Measurements from ENCODE around the gene NDUFS2. TPM values are rescaled to one million over a fixed set of nuclear protein-coding genes. Genes with fewer than 3 reads are reported as not detected.
"Not testable (repeated sequence)": the region's sequence is repeated elsewhere in the genome, so short reads cannot be mapped to it uniquely, and the experiment has no call there.

NDUFS2 gene
- total RNA-seq, 1 experiment from 2014 or later, result 123 TPM

DNA sequence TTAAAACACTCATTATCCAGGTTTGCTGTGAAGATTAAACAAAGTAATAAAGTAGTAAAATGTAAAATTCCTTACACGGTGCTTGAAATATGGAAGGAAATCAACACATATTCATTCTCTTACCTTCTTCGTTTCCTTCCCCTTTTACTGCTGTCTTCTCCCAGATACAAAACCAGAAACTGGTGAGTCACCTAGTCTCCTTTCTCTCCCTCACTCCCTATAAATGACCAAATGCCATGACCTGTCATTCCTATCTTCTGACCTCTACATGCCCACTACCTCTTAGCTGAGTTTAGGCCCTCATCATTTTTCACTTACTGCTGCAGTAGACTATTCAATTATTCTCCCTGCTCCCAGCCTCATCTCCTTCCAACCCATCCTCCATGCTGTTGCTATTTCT lies 40.1 kb downstream of the NDUFS2 start:
- ChIA-PET CTCF (no interaction called here), POLR2A (ENCODE audit: low non-redundant PET) (no interaction called here)
- BruUV-seq (replicated peaks), result no TSS peak
- TF ChIP-seq, protein P1, sequence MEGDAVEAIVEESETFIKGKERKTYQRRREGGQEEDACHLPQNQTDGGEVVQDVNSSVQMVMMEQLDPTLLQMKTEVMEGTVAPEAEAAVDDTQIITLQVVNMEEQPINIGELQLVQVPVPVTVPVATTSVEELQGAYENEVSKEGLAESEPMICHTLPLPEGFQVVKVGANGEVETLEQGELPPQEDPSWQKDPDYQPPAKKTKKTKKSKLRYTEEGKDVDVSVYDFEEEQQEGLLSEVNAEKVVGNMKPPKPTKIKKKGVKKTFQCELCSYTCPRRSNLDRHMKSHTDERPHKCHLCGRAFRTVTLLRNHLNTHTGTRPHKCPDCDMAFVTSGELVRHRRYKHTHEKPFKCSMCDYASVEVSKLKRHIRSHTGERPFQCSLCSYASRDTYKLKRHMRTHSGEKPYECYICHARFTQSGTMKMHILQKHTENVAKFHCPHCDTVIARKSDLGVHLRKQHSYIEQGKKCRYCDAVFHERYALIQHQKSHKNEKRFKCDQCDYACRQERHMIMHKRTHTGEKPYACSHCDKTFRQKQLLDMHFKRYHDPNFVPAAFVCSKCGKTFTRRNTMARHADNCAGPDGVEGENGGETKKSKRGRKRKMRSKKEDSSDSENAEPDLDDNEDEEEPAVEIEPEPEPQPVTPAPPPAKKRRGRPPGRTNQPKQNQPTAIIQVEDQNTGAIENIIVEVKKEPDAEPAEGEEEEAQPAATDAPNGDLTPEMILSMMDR (conservative IDR thresholded peaks at IDR 0.05; ENCODE audit: low read depth, low read length), result no peak
- TF ChIP-seq EZH2 (IDR thresholded peaks at IDR 0.05; ENCODE audit: borderline replicate concordance, low read depth, low read length, poor library complexity, severe bottlenecking), result no peak
- Histone ChIP-seq H3K27ac (ENCODE audit: low read depth, low read length, poor library complexity, severe bottlenecking) (no peak overlapping the region), H3K4me3 (ENCODE audit: low read depth, low read length, poor library complexity, severe bottlenecking) (no peak overlapping the region), H3K27me3 (replicated peaks; ENCODE audit: insufficient read depth, low read depth, low read length, poor library complexity) (no peaks in the 10 kb centered on the region), H3K4me1 (ENCODE audit: insufficient read depth, low read length, poor library complexity, severe bottlenecking) (no peaks in the 10 kb centered on the region), H3K9me3 (ENCODE audit: low read depth, low read length, poor library complexity, severe bottlenecking) (no peaks in the 10 kb centered on the region), H3K36me3 (ENCODE audit: insufficient read depth, low read length, poor library complexity, severe bottlenecking) (no peaks in the 10 kb centered on the region)
- intact Hi-C loops (cut with micrococcal nuclease; ENCODE audit: unreplicated experiment), result no loop called here
- no peak for DNase-seq (ENCODE audit: low spot score)

DNA sequence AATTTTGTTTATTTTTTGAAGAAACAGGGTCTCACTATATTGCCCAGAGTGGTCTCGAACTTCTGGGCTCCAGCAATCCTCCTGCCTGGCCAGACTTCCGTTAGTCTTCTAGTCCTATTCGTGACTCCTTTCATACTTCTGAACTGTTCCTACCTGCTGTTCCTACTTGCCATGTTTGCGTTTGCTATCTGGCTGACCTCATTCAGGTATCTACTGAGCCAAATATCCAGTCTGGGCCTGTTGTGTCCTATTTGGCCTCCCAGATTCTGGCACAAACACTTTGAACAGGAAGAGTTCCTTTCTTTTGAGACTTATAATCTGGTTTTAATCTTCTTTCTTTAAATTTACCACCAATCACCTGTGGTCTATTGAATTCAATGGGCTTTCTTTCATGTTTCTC lies 42.7 kb downstream of the NDUFS2 start:
- Histone ChIP-seq H3K27me3 (replicated peaks; ENCODE audit: insufficient read depth, low read depth, low read length, poor library complexity) (no peaks in the 10 kb centered on the region), H3K9me3 (ENCODE audit: low read depth, low read length, poor library complexity, severe bottlenecking) (no peaks in the 10 kb centered on the region), H3K36me3 (ENCODE audit: insufficient read depth, low read length, poor library complexity, severe bottlenecking) (no peaks in the 10 kb centered on the region), H3K4me3 (ENCODE audit: low read depth, low read length, poor library complexity, severe bottlenecking) (no peak overlapping the region), H3K27ac (ENCODE audit: low read depth, low read length, poor library complexity, severe bottlenecking) (no peak overlapping the region), H3K4me1 (ENCODE audit: insufficient read depth, low read length, poor library complexity, severe bottlenecking) (no peaks in the 10 kb centered on the region)
- POLR2A ChIA-PET (ENCODE audit: low non-redundant PET), result no interaction called here
- CTCF ChIA-PET, result no interaction called here
- TF ChIP-seq, protein P1 (conservative IDR thresholded peaks at IDR 0.05; ENCODE audit: low read depth, low read length), result no peak
- TF ChIP-seq EZH2 (IDR thresholded peaks at IDR 0.05; ENCODE audit: borderline replicate concordance, low read depth, low read length, poor library complexity, severe bottlenecking), result no peak
- DNase-seq (ENCODE audit: low spot score), result no peak
- BruUV-seq (replicated peaks), result no TSS peak
- intact Hi-C loops (cut with micrococcal nuclease; ENCODE audit: unreplicated experiment), result no loop called here

- H3K27me3 ChIP-seq (replicated peaks; ENCODE audit: insufficient read depth, low read depth, low read length, poor library complexity); POLR2A ChIA-PET (ENCODE audit: low non-redundant PET); DNase-seq (ENCODE audit: low spot score); H3K27ac ChIP-seq (ENCODE audit: low read depth, low read length, poor library complexity, severe bottlenecking); BruUV-seq (replicated peaks); intact Hi-C loops (cut with micrococcal nuclease; ENCODE audit: unreplicated experiment); H3K4me1 ChIP-seq (ENCODE audit: insufficient read depth, low read length, poor library complexity, severe bottlenecking); H3K4me3 ChIP-seq (ENCODE audit: low read depth, low read length, poor library complexity, severe bottlenecking); H3K9me3 ChIP-seq (ENCODE audit: low read depth, low read length, poor library complexity, severe bottlenecking); CTCF ChIA-PET; H3K36me3 ChIP-seq (ENCODE audit: insufficient read depth, low read length, poor library complexity, severe bottlenecking): not testable (repeated sequence)
These were observed 47.9 kb downstream of the NDUFS2 start for GRCh38 chr1:161250100-161250499.

- Histone ChIP-seq H3K4me1 (ENCODE audit: insufficient read depth, low read length, poor library complexity, severe bottlenecking) (no peaks in the 10 kb centered on the region), H3K27ac (ENCODE audit: low read depth, low read length, poor library complexity, severe bottlenecking) (no peak overlapping the region), H3K36me3 (ENCODE audit: insufficient read depth, low read length, poor library complexity, severe bottlenecking) (no peaks in the 10 kb centered on the region), H3K9me3 (ENCODE audit: low read depth, low read length, poor library complexity, severe bottlenecking) (no peaks in the 10 kb centered on the region), H3K27me3 (replicated peaks; ENCODE audit: insufficient read depth, low read depth, low read length, poor library complexity) (no peaks in the 10 kb centered on the region), H3K4me3 (ENCODE audit: low read depth, low read length, poor library complexity, severe bottlenecking) (no peak overlapping the region)
- intact Hi-C loops (cut with micrococcal nuclease; ENCODE audit: unreplicated experiment), result no loop called here
- CTCF ChIA-PET, result no interaction called here
- BruUV-seq (replicated peaks), result no TSS peak
- no peak for DNase-seq (ENCODE audit: low spot score)
- POLR2A ChIA-PET (ENCODE audit: low non-redundant PET), result interaction anchor here (0.7 kb wide), 1 partner anchor 124 kb away, joined by 3 read pairs; no protein-coding TSS in a partner anchor
- TF ChIP-seq, protein P1 (conservative IDR thresholded peaks at IDR 0.05; ENCODE audit: low read depth, low read length), result no peak
- TF ChIP-seq EZH2 (IDR thresholded peaks at IDR 0.05; ENCODE audit: borderline replicate concordance, low read depth, low read length, poor library complexity, severe bottlenecking), result no peak
These were observed 48.7 kb downstream of the NDUFS2 start for GRCh38 chr1:161250829-161251228.

Data from A673 (cell line).